ENCODE measurements around the gene EIF4E3. TPM values are rescaled to one million over a fixed set of nuclear protein-coding genes. Genes with fewer than 3 reads are reported as not detected.

Gene EIF4E3
- total RNA-seq, 2 experiments from 2014 or later, result 56.5 to 61.9 TPM

- ATAC-seq, result no peak
- no peak overlapping the region for H3K27ac Mint-ChIP-seq
- H3K9me3 Mint-ChIP-seq (ENCODE audit: low read depth), result no peaks in the 10 kb centered on the region
- H3K4me3 Mint-ChIP-seq, result no peak overlapping the region
- no peak for DNase-seq
- H3K27me3 Mint-ChIP-seq, result no peaks in the 10 kb centered on the region
- CTCF ChIA-PET, result no interaction called here
- no peaks in the 10 kb centered on the region for H3K4me1 Mint-ChIP-seq
- peaks cover 4% of the 10 kb centered on the region for H3K36me3 Mint-ChIP-seq
These were observed 77.5 kb downstream of the EIF4E3 start for GRCh38 chr3:71647751-71648150.

- H3K4me1 Mint-ChIP-seq, result no peaks in the 10 kb centered on the region
These were observed 78.2 kb downstream of the EIF4E3 start for GRCh38 chr3:71646971-71647370.

GRCh38 chr3:71645140-71645539, 80.1 kb downstream of the EIF4E3 start:
- Mint-ChIP-seq H3K27me3 (no peaks in the 10 kb centered on the region), H3K9me3 (ENCODE audit: low read depth) (no peaks in the 10 kb centered on the region), H3K4me1 (no peaks in the 10 kb centered on the region), H3K27ac (no peak overlapping the region), H3K4me3 (no peak overlapping the region), H3K36me3 (peaks cover 4% of the 10 kb centered on the region)
- ATAC-seq (no peak), DNase-seq (no peak)
- CTCF ChIA-PET, result no interaction called here

More at GRCh38 chr3:71646971-71647370, 78.2 kb downstream of the EIF4E3 start:
- no peaks in the 10 kb centered on the region for H3K27me3 Mint-ChIP-seq
- DNase-seq, result no peak
- H3K36me3 Mint-ChIP-seq, result peaks cover 4% of the 10 kb centered on the region
- CTCF ChIA-PET, result no interaction called here
- H3K4me3 Mint-ChIP-seq, result no peak overlapping the region
- H3K27ac Mint-ChIP-seq, result no peak overlapping the region
- ATAC-seq, result no peak
- H3K9me3 Mint-ChIP-seq (ENCODE audit: low read depth), result no peaks in the 10 kb centered on the region

GRCh38 chr3:71641674-71642073, 83.5 kb downstream of the EIF4E3 start:
- Mint-ChIP-seq H3K4me1 (no peaks in the 10 kb centered on the region), H3K9me3 (ENCODE audit: low read depth) (no peaks in the 10 kb centered on the region), H3K36me3 (peaks cover 4% of the 10 kb centered on the region), H3K27ac (no peak overlapping the region), H3K4me3 (no peak overlapping the region), H3K27me3 (no peaks in the 10 kb centered on the region)
- DNase-seq (no peak), ATAC-seq (no peak)
- CTCF ChIA-PET, result no interaction called here

GRCh38 chr3:71640331-71640983, 84.7 kb downstream of the EIF4E3 start:
- Mint-ChIP-seq H3K4me3 (no peak overlapping the region), H3K36me3 (peaks cover 4% of the 10 kb centered on the region), H3K9me3 (ENCODE audit: low read depth) (no peaks in the 10 kb centered on the region), H3K27ac (no peak overlapping the region), H3K4me1 (no peaks in the 10 kb centered on the region), H3K27me3 (no peaks in the 10 kb centered on the region)
- CTCF ChIA-PET, result no interaction called here
- DNase-seq (no peak), ATAC-seq (no peak)

- ATAC-seq, result no peak
- no peaks in the 10 kb centered on the region for H3K27me3 Mint-ChIP-seq
These were observed 88.7 kb downstream of the EIF4E3 start for GRCh38 chr3:71636482-71636881.

GRCh38 chr3:71636001-71636400, 89.2 kb downstream of the EIF4E3 start:
- no peak overlapping the region for H3K4me3 Mint-ChIP-seq
- ATAC-seq (no peak), DNase-seq (no peak)
- H3K4me1 Mint-ChIP-seq, result no peaks in the 10 kb centered on the region
- H3K27ac Mint-ChIP-seq, result no peak overlapping the region
- no peaks in the 10 kb centered on the region for H3K27me3 Mint-ChIP-seq
- peaks cover 1% of the 10 kb centered on the region for H3K36me3 Mint-ChIP-seq
- H3K9me3 Mint-ChIP-seq (ENCODE audit: low read depth), result no peaks in the 10 kb centered on the region
- CTCF ChIA-PET, result no interaction called here

More at GRCh38 chr3:71636482-71636881, 88.7 kb downstream of the EIF4E3 start:
- CTCF ChIA-PET, result no interaction called here
- H3K4me1 Mint-ChIP-seq, result no peaks in the 10 kb centered on the region
- H3K27ac Mint-ChIP-seq, result no peak overlapping the region
- peaks cover 1% of the 10 kb centered on the region for H3K36me3 Mint-ChIP-seq
- H3K4me3 Mint-ChIP-seq, result no peak overlapping the region
- DNase-seq, result no peak
- H3K9me3 Mint-ChIP-seq (ENCODE audit: low read depth), result no peaks in the 10 kb centered on the region

- Mint-ChIP-seq H3K4me1 (no peaks in the 10 kb centered on the region), H3K36me3 (peaks cover 1% of the 10 kb centered on the region), H3K27me3 (no peaks in the 10 kb centered on the region), H3K4me3 (no peak overlapping the region), H3K9me3 (ENCODE audit: low read depth) (no peaks in the 10 kb centered on the region), H3K27ac (no peak overlapping the region)
- DNase-seq (no peak), ATAC-seq (no peak)
- CTCF ChIA-PET, result no interaction called here
These were observed 90.5 kb downstream of the EIF4E3 start for GRCh38 chr3:71634671-71635070.

GRCh38 chr3:71629711-71630110, 95.5 kb downstream of the EIF4E3 start:
- Mint-ChIP-seq H3K4me1 (no peaks in the 10 kb centered on the region), H3K27me3 (no peaks in the 10 kb centered on the region), H3K36me3 (peaks cover 5% of the 10 kb centered on the region), H3K4me3 (no peak overlapping the region), H3K27ac (no peak overlapping the region), H3K9me3 (ENCODE audit: low read depth) (no peaks in the 10 kb centered on the region)
- DNase-seq (no peak), ATAC-seq (no peak)
- CTCF ChIA-PET, result no interaction called here

GRCh38 chr3:71629289-71629688, 95.9 kb downstream of the EIF4E3 start:
- no peaks in the 10 kb centered on the region for H3K9me3 Mint-ChIP-seq (ENCODE audit: low read depth)
- ATAC-seq (no peak), DNase-seq (no peak)
- no peak overlapping the region for H3K27ac Mint-ChIP-seq
- H3K4me1 Mint-ChIP-seq, result no peaks in the 10 kb centered on the region
- no peak overlapping the region for H3K4me3 Mint-ChIP-seq
- CTCF ChIA-PET, result no interaction called here
- no peaks in the 10 kb centered on the region for H3K27me3 Mint-ChIP-seq
- H3K36me3 Mint-ChIP-seq, result peaks cover 5% of the 10 kb centered on the region

- no peaks in the 10 kb centered on the region for H3K4me1 Mint-ChIP-seq
- CTCF ChIA-PET, result no interaction called here
- H3K27me3 Mint-ChIP-seq, result no peaks in the 10 kb centered on the region
- no peak overlapping the region for H3K27ac Mint-ChIP-seq
- no peak for DNase-seq
- peaks cover 5% of the 10 kb centered on the region for H3K36me3 Mint-ChIP-seq
- no peak overlapping the region for H3K4me3 Mint-ChIP-seq
- no peaks in the 10 kb centered on the region for H3K9me3 Mint-ChIP-seq (ENCODE audit: low read depth)
- no peak for ATAC-seq
These were observed 96.7 kb downstream of the EIF4E3 start for GRCh38 chr3:71628522-71628921.

- Mint-ChIP-seq H3K4me1 (no peaks in the 10 kb centered on the region), H3K4me3 (no peak overlapping the region), H3K36me3 (peaks cover 3% of the 10 kb centered on the region), H3K9me3 (ENCODE audit: low read depth) (no peaks in the 10 kb centered on the region), H3K27ac (no peak overlapping the region), H3K27me3 (no peaks in the 10 kb centered on the region)
- DNase-seq (no peak), ATAC-seq (no peak)
- CTCF ChIA-PET, result no interaction called here
These were observed 99.5 kb downstream of the EIF4E3 start for GRCh38 chr3:71625676-71626075.

Data from activated CD8-positive, alpha-beta memory T cell treated with anti-CD3 and anti-CD28 coated beads, Interleukin-2, amount 10 ng/mL, durations not matched to agents 7 days and 5 days (primary cell).